ENCODE results near the gene SNX3. TPM values are rescaled to one million over a fixed set of nuclear protein-coding genes. Genes with fewer than 3 reads are reported as not detected.

The SNX3 gene
- total RNA-seq, 2 experiments from 2014 or later, result 75.0 to 81.6 TPM

GRCh38 chr6:108243836-108244235 is 17.0 kb downstream of the SNX3 start:
- Mint-ChIP-seq H3K36me3 (peaks cover 68% of the 10 kb centered on the region), H3K27me3 (no peaks in the 10 kb centered on the region), H3K9me3 (peaks cover 20% of the 10 kb centered on the region), H3K4me3 (no peak overlapping the region), H3K4me1 (peaks cover 23% of the 10 kb centered on the region), H3K27ac (no peak overlapping the region)
- no peak for DNase-seq

- no peak for DNase-seq
- Mint-ChIP-seq H3K4me3 (no peak overlapping the region), H3K27ac (no peak overlapping the region), H3K36me3 (peaks cover 64% of the 10 kb centered on the region), H3K4me1 (peaks cover 18% of the 10 kb centered on the region), H3K27me3 (no peaks in the 10 kb centered on the region), H3K9me3 (peaks cover 20% of the 10 kb centered on the region)
Measured at GRCh38 chr6:108242721-108243120, 18.1 kb downstream of the SNX3 start.

GRCh38 chr6:108242259-108242658 is 18.6 kb downstream of the SNX3 start:
- DNase-seq, result no peak
- Mint-ChIP-seq H3K27me3 (no peaks in the 10 kb centered on the region), H3K36me3 (peaks cover 61% of the 10 kb centered on the region), H3K9me3 (peaks cover 20% of the 10 kb centered on the region), H3K4me1 (peaks cover 16% of the 10 kb centered on the region), H3K27ac (no peak overlapping the region), H3K4me3 (no peak overlapping the region)

- no peak overlapping the region for H3K27ac Mint-ChIP-seq
- DNase-seq, result no peak
- H3K27me3 Mint-ChIP-seq, result no peaks in the 10 kb centered on the region
- H3K4me1 Mint-ChIP-seq, result peaks cover 9% of the 10 kb centered on the region
- H3K36me3 Mint-ChIP-seq, result peaks cover 40% of the 10 kb centered on the region
- H3K4me3 Mint-ChIP-seq, result no peak overlapping the region
- peaks cover 11% of the 10 kb centered on the region for H3K9me3 Mint-ChIP-seq
Measured at GRCh38 chr6:108238322-108238721, 22.5 kb downstream of the SNX3 start.

GRCh38 chr6:108236791-108237190 is 24.0 kb downstream of the SNX3 start:
- Mint-ChIP-seq H3K27me3 (no peaks in the 10 kb centered on the region), H3K4me1 (peaks cover 9% of the 10 kb centered on the region), H3K4me3 (no peak overlapping the region), H3K27ac (no peak overlapping the region), H3K9me3 (peaks cover 3% of the 10 kb centered on the region), H3K36me3 (peaks cover 26% of the 10 kb centered on the region)
- no peak for DNase-seq

GRCh38 chr6:108235127-108235526 is 25.7 kb downstream of the SNX3 start:
- Mint-ChIP-seq H3K27me3 (no peaks in the 10 kb centered on the region), H3K4me3 (no peak overlapping the region)
- no peak for DNase-seq

GRCh38 chr6:108228416-108228815 is 32.4 kb downstream of the SNX3 start:
- DNase-seq, result no peak
- H3K36me3 Mint-ChIP-seq, result peaks cover 2% of the 10 kb centered on the region
- H3K4me1 Mint-ChIP-seq, result peaks cover 22% of the 10 kb centered on the region
- H3K27me3 Mint-ChIP-seq, result no peaks in the 10 kb centered on the region
- H3K4me3 Mint-ChIP-seq, result no peak overlapping the region
- H3K27ac Mint-ChIP-seq, result no peak overlapping the region
- no peaks in the 10 kb centered on the region for H3K9me3 Mint-ChIP-seq

More at GRCh38 chr6:108235127-108235526, 25.7 kb downstream of the SNX3 start:
- Mint-ChIP-seq H3K36me3 (peaks cover 13% of the 10 kb centered on the region), H3K9me3 (no peaks in the 10 kb centered on the region), H3K27ac (no peak overlapping the region), H3K4me1 (peaks cover 16% of the 10 kb centered on the region)

GRCh38 chr6:108227290-108227689 is 33.5 kb downstream of the SNX3 start:
- peaks cover 27% of the 10 kb centered on the region for H3K4me1 Mint-ChIP-seq
- no peak overlapping the region for H3K27ac Mint-ChIP-seq
- H3K36me3 Mint-ChIP-seq, result peaks cover 6% of the 10 kb centered on the region
- H3K27me3 Mint-ChIP-seq, result no peaks in the 10 kb centered on the region
- H3K4me3 Mint-ChIP-seq, result no peak overlapping the region
- no peaks in the 10 kb centered on the region for H3K9me3 Mint-ChIP-seq
- DNase-seq, result no peak

GRCh38 chr6:108222504-108222903 is 38.3 kb downstream of the SNX3 start:
- peak overlapping the region; percentile 3 for H3K27ac Mint-ChIP-seq
- H3K4me3 Mint-ChIP-seq, result no peak overlapping the region
- H3K9me3 Mint-ChIP-seq, result no peaks in the 10 kb centered on the region
- no peaks in the 10 kb centered on the region for H3K27me3 Mint-ChIP-seq
- peaks cover 22% of the 10 kb centered on the region for H3K36me3 Mint-ChIP-seq
- no peak for DNase-seq
- H3K4me1 Mint-ChIP-seq, result peaks cover 18% of the 10 kb centered on the region

GRCh38 chr6:108222064-108222463 is 38.8 kb downstream of the SNX3 start:
- Mint-ChIP-seq H3K9me3 (no peaks in the 10 kb centered on the region), H3K4me1 (peaks cover 15% of the 10 kb centered on the region), H3K36me3 (peaks cover 22% of the 10 kb centered on the region), H3K27ac (no peak overlapping the region), H3K4me3 (no peak overlapping the region), H3K27me3 (no peaks in the 10 kb centered on the region)
- DNase-seq, result no peak

GRCh38 chr6:108211671-108212070 is 49.2 kb downstream of the SNX3 start:
- Mint-ChIP-seq H3K27ac (no peak overlapping the region), H3K36me3 (peaks cover 17% of the 10 kb centered on the region), H3K4me1 (peaks cover 3% of the 10 kb centered on the region), H3K27me3 (no peaks in the 10 kb centered on the region), H3K9me3 (no peaks in the 10 kb centered on the region), H3K4me3 (no peak overlapping the region)
- no peak for DNase-seq

GRCh38 chr6:108210556-108210955 is 50.3 kb downstream of the SNX3 start:
- Mint-ChIP-seq H3K27ac (no peak overlapping the region), H3K27me3 (no peaks in the 10 kb centered on the region)

GRCh38 chr6:108209738-108210137 is 51.1 kb downstream of the SNX3 start:
- Mint-ChIP-seq H3K27ac (no peak overlapping the region), H3K36me3 (peaks cover 24% of the 10 kb centered on the region)

More at GRCh38 chr6:108210556-108210955, 50.3 kb downstream of the SNX3 start:
- Mint-ChIP-seq H3K4me1 (peaks cover 3% of the 10 kb centered on the region), H3K4me3 (no peak overlapping the region), H3K36me3 (peaks cover 24% of the 10 kb centered on the region), H3K9me3 (no peaks in the 10 kb centered on the region)
- DNase-seq, result no peak

GRCh38 chr6:108207013-108207412 is 53.8 kb downstream of the SNX3 start:
- Mint-ChIP-seq H3K4me1 (peaks cover 9% of the 10 kb centered on the region), H3K27ac (no peak overlapping the region), H3K4me3 (no peak overlapping the region), H3K9me3 (no peaks in the 10 kb centered on the region), H3K36me3 (peaks cover 30% of the 10 kb centered on the region), H3K27me3 (no peaks in the 10 kb centered on the region)
- DNase-seq, result no peak

More at GRCh38 chr6:108209738-108210137, 51.1 kb downstream of the SNX3 start:
- no peak overlapping the region for H3K4me3 Mint-ChIP-seq
- DNase-seq, result no peak
- peaks cover 4% of the 10 kb centered on the region for H3K4me1 Mint-ChIP-seq
- no peaks in the 10 kb centered on the region for H3K27me3 Mint-ChIP-seq
- H3K9me3 Mint-ChIP-seq, result no peaks in the 10 kb centered on the region

GRCh38 chr6:108203189-108204112 is 57.4 kb downstream of the SNX3 start:
- Mint-ChIP-seq H3K9me3 (no peaks in the 10 kb centered on the region), H3K27ac (no peak overlapping the region), H3K27me3 (no peaks in the 10 kb centered on the region), H3K4me3 (no peak overlapping the region), H3K4me1 (peaks cover 9% of the 10 kb centered on the region), H3K36me3 (peaks cover 24% of the 10 kb centered on the region)
- DNase-seq, result no peak

- no peak overlapping the region for H3K27ac Mint-ChIP-seq
- H3K4me3 Mint-ChIP-seq, result no peak overlapping the region
- no peaks in the 10 kb centered on the region for H3K27me3 Mint-ChIP-seq
Measured at GRCh38 chr6:108200631-108201030, 60.2 kb downstream of the SNX3 start.

More at GRCh38 chr6:108200631-108201030, 60.2 kb downstream of the SNX3 start:
- DNase-seq, result no peak
- Mint-ChIP-seq H3K36me3 (peaks cover 11% of the 10 kb centered on the region), H3K4me1 (peaks cover 9% of the 10 kb centered on the region), H3K9me3 (no peaks in the 10 kb centered on the region)
